HL-60 (cell line): ENCODE data around the gene PLD6.

ENCODE experiments used
- DNase-seq, 2 experiments: peaks; one replicate each; pipeline ENCODE4 v3.0.0-alpha.2; 2010 to 2020; ENCODE audit warnings: low read depth in 1 of 2, low spot score in 1 of 2
- H3K27ac ChIP-seq: fragments of 250-450 bp; sonication (Bioruptor Pico); replicated peaks from 2 replicates; pipeline ENCODE4 v1.5.1; 2020; ENCODE audit warnings: mild to moderate bottlenecking, moderate library complexity
- H3K27me3 ChIP-seq: fragments of 250-450 bp; sonication (Bioruptor Pico); 2 replicates; pipeline ENCODE4 v1.5.1; 2021; ENCODE audit warnings: mild to moderate bottlenecking, moderate library complexity; ENCODE audit not compliant: insufficient read depth, poor library complexity, severe bottlenecking
- H3K4me3 ChIP-seq: replicated peaks from 2 replicates; pipeline ENCODE4 v1.5.1; 2011; ENCODE audit warnings: mild to moderate bottlenecking, control low read depth, low read length; ENCODE audit not compliant: insufficient read depth
- CTCF ChIP-seq: IDR thresholded peaks from one replicate; pipeline ENCODE4 v1.5.1; 2011; ENCODE audit warnings: low read length, control low read depth, inconsistent platforms; ENCODE audit not compliant: insufficient read depth
- GABPA ChIP-seq: IDR thresholded peaks from 2 replicates; pipeline ENCODE4 v1.6.1; 2012; ENCODE audit warnings: low read depth
- POLR2AphosphoS5 ChIP-seq: IDR thresholded peaks from 2 replicates; pipeline ENCODE4 v1.6.1; 2012; ENCODE audit warnings: low read depth
- SPI1 ChIP-seq: IDR thresholded peaks from 2 replicates; pipeline ENCODE4 v1.6.1; 2012; ENCODE audit warnings: low read depth, mild to moderate bottlenecking, borderline replicate concordance
- TF ChIP-seq, protein P1 (sequence below): IDR thresholded peaks from 2 replicates; pipeline ENCODE4 v1.6.1; 2012; ENCODE audit warnings: low read depth; ENCODE audit not compliant: insufficient replicate concordance

Gene PLD6

DNA sequence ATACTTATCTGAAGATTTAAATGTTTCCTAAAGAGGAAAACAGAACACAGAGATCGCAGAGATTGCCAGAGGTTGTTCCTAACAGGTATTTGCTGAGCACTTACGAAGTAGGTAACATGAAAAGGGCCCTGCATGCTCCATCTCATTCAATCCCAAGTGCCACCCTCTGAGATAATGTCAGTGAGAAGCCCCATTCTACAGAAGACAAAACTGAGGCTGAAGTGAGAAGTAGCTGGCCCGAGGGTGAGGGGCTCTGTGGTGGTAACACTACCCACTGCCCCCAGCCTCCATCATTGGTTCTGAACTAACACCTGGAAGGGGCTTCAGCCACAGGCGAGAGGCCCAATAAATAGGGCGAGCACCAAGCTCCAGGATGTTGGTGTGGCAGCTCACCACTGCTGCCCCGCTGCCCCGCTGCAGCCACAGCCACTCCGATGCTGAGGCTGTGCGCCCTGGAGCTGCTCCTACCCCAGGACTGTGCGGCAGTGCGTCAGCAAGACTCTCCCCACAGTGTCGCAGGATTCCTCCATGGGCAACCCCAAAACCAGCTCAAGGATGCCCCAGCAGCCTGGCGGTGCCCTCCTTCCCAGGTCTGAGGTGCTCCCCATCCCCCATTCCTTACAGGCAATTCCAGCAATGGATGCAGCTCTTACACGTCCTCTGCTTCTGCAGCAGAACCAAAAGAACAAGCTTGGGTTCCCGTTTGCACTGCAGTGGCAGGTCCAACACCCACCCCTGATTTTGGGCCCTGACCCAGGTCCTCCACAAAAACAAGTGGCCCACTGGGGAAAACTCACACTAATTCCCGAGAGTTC, 20.5 kb upstream of the PLD6 start:
- TF ChIP-seq, protein P1, sequence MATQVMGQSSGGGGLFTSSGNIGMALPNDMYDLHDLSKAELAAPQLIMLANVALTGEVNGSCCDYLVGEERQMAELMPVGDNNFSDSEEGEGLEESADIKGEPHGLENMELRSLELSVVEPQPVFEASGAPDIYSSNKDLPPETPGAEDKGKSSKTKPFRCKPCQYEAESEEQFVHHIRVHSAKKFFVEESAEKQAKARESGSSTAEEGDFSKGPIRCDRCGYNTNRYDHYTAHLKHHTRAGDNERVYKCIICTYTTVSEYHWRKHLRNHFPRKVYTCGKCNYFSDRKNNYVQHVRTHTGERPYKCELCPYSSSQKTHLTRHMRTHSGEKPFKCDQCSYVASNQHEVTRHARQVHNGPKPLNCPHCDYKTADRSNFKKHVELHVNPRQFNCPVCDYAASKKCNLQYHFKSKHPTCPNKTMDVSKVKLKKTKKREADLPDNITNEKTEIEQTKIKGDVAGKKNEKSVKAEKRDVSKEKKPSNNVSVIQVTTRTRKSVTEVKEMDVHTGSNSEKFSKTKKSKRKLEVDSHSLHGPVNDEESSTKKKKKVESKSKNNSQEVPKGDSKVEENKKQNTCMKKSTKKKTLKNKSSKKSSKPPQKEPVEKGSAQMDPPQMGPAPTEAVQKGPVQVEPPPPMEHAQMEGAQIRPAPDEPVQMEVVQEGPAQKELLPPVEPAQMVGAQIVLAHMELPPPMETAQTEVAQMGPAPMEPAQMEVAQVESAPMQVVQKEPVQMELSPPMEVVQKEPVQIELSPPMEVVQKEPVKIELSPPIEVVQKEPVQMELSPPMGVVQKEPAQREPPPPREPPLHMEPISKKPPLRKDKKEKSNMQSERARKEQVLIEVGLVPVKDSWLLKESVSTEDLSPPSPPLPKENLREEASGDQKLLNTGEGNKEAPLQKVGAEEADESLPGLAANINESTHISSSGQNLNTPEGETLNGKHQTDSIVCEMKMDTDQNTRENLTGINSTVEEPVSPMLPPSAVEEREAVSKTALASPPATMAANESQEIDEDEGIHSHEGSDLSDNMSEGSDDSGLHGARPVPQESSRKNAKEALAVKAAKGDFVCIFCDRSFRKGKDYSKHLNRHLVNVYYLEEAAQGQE = no peak
- TF ChIP-seq SPI1 = no peak
- TF ChIP-seq GABPA = no peak
- TF ChIP-seq POLR2AphosphoS5 = no peak
- TF ChIP-seq CTCF = no peak
- Histone ChIP-seq H3K27ac (no peak overlapping the region), H3K27me3 (no peaks in the 10 kb centered on the region), H3K4me3 (no peak overlapping the region)
- DNase-seq = no peak

GRCh38 chr17:17225901-17226300, 19.8 kb upstream of the PLD6 start:
- no peak for DNase-seq

DNA sequence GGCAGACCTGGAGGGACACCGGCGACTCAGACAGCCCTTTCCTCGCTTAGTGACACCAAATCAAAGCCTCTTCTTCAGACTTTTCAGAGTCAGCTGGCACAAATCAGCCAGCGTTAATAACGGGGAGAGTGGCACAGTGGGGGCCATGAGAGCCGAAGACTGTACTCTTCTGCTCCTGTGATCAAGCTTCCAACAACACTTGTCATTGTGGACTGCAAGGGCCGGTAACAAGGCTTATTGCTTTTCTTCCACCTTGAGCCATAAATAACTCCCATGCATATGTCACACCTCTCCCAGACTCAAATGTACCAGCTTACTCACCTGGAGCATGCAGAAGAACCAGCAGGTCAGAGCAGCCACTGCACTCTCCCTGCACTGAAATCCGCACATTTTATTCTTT, 18.0 kb upstream of the PLD6 start:
- no peaks in the 10 kb centered on the region for H3K27me3 ChIP-seq
- no peak for DNase-seq
- no peak overlapping the region for H3K27ac ChIP-seq
- TF ChIP-seq POLR2AphosphoS5 (no peak), SPI1 (no peak), CTCF (no peak), GABPA (no peak)
- no peak overlapping the region for H3K4me3 ChIP-seq

More at GRCh38 chr17:17225901-17226300, 19.8 kb upstream of the PLD6 start:
- Histone ChIP-seq H3K4me3 (no peak overlapping the region), H3K27me3 (no peaks in the 10 kb centered on the region), H3K27ac (no peak overlapping the region)
- TF ChIP-seq GABPA (no peak), SPI1 (no peak), CTCF (no peak), POLR2AphosphoS5 (no peak)
- TF ChIP-seq, protein P1 = no peak
